GM10248 (cell line): ENCODE measurements around the gene MATN4.

Experiments used
- CTCF ChIA-PET: fragments of 300-600 bp; sonication (Branson Sonifier 250); formaldehyde crosslinking; extraction: SDS; loops from one replicate; lab custom pipeline; 2021; ENCODE audit warnings: antibody characterized with exemption; lab: Yijun Ruan, JAX
- POLR2A ChIA-PET: fragments of 350-650 bp; sonication (Branson Sonifier 250); formaldehyde crosslinking; extraction: SDS; loops from one replicate; lab custom pipeline; 2020; ENCODE audit warnings: antibody characterized with exemption; lab: Yijun Ruan, JAX
- DNase-seq: peaks from one replicate; pipeline ENCODE4 v3.0.0; 2012; ENCODE audit errors: extremely low spot score
- TF ChIP-seq, protein P1 (sequence below): IDR thresholded peaks from 2 replicates; pipeline ENCODE4 v1.5.1; 2012; ENCODE audit warnings: mild to moderate bottlenecking, low read depth; ENCODE audit errors: extremely low read depth, missing control alignments, control extremely low read depth

MATN4 gene

DNA sequence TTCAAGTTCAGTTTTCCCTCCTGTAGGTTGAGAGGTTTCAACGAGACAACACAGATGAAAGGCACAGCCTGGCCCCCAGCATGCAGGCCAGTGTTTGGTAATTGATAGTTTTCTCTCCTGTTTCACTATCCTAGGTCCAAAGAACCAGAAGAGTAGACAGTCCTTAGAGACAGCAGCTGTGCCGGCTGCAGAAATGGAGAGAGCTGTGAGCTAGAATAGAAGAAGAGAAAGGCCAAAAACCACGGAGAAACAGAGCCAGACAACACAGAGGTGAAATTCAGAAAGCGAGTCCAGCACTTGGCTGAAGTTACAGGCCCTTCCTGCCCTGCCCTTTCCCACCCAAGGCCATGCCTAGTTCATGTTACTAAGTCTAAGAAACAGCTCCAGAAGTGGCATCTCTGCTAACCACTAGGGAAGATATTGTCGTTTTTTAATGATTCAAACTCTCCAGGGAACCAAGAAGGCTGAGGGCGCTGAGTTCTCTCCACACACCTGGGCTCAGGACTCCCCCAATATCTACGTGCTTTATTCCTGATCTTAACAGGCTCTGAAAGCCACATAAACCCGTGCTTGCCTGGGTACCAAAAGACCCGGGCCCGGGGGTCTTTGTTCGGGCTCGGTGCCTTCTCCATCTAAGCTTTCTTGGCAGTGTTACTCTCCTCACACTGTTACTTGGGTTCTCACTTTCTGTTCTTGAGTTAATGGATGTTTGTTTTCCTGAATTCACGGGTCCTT lies 18.0 kb downstream of the MATN4 start:
- POLR2A ChIA-PET, result no interaction called here
- CTCF ChIA-PET, result interaction anchor here (0.8 to 8.0 kb wide), 36 partner anchors 7 to 481 kb away, joined by 3 to 110 read pairs (median 5); partner anchors contain the start of genes KCNS1 and WFDC5

DNA sequence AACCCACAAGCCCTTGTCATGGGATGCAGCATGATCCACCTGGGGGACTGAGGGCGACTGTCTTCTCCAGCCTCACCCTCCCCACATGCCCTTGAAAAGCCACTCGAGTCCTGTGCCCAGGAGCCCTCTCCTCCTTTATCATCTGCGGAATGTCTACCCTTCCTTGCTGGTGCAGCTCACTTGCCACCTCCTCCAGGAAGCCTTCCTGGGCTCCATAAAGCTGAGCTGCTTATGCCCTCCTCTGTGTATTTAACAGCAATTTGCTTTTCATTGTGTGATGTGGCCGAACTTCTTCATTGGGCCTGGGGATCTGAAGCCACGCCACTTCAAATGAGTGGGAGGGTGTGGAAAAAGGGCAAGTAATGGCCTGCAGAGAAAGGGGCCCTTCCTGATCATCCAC lies 19.2 kb downstream of the MATN4 start:
- POLR2A ChIA-PET, result no interaction called here
- CTCF ChIA-PET, result interaction anchor here (8.0 kb wide), 1 partner anchor 32 kb away, joined by 71 read pairs; no protein-coding TSS in a partner anchor
- TF ChIP-seq, protein P1, sequence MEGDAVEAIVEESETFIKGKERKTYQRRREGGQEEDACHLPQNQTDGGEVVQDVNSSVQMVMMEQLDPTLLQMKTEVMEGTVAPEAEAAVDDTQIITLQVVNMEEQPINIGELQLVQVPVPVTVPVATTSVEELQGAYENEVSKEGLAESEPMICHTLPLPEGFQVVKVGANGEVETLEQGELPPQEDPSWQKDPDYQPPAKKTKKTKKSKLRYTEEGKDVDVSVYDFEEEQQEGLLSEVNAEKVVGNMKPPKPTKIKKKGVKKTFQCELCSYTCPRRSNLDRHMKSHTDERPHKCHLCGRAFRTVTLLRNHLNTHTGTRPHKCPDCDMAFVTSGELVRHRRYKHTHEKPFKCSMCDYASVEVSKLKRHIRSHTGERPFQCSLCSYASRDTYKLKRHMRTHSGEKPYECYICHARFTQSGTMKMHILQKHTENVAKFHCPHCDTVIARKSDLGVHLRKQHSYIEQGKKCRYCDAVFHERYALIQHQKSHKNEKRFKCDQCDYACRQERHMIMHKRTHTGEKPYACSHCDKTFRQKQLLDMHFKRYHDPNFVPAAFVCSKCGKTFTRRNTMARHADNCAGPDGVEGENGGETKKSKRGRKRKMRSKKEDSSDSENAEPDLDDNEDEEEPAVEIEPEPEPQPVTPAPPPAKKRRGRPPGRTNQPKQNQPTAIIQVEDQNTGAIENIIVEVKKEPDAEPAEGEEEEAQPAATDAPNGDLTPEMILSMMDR, result no peak
- no peak for DNase-seq

More for the DNA sequence above, 18.0 kb downstream of the MATN4 start:
- no peak for DNase-seq
- TF ChIP-seq, protein P1, result no peak

DNA sequence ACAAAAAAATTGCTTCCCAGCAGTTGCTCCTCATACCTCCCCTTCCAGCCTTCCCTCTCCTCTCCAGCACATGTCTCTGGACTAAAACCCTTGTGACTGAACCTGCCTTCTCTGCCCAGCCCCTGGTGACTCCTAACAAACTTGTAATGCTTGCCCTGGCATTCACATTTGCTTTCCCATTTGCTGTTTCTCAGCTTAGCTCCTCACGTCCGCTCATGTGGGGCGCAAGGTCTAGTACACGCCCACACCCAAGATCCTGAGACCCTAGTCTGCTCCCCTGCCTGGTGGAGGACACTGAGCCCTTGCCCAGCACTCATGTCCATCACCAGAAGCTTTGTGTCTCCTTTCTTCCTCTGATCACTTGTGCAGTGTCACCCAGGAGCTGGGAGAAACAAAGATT lies 19.7 kb downstream of the MATN4 start:
- ChIA-PET POLR2A (no interaction called here), CTCF (interaction anchor here (8.0 kb wide), 1 partner anchor 33 kb away, joined by 71 read pairs; no protein-coding TSS in a partner anchor)
- no peak for DNase-seq
- TF ChIP-seq, protein P1, result no peak

DNA sequence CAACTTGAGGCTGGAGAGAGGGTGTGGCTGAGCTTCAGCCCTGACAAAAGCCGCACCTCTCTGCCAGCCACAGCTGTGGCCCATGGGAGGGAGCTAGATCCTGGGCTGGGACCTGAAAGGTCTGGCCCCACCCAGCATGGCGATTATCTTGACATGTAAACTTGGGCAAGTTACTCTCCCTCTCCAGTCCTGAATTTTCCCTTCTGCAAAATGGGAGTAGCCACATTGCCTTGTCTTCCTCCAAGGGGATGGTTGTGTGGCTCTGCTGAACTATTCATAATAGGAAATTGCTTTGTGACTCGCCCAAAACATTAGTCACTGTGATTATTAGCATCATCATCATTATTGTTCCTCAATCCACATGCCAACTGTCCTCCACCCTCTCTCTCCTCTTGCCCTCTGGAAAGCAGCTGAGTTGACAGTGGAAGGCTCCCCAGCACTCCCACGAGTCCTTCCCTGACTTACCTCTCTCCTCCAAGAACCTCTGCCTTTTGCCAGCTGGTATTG lies 24.5 kb downstream of the MATN4 start:
- DNase-seq, result no peak

DNA sequence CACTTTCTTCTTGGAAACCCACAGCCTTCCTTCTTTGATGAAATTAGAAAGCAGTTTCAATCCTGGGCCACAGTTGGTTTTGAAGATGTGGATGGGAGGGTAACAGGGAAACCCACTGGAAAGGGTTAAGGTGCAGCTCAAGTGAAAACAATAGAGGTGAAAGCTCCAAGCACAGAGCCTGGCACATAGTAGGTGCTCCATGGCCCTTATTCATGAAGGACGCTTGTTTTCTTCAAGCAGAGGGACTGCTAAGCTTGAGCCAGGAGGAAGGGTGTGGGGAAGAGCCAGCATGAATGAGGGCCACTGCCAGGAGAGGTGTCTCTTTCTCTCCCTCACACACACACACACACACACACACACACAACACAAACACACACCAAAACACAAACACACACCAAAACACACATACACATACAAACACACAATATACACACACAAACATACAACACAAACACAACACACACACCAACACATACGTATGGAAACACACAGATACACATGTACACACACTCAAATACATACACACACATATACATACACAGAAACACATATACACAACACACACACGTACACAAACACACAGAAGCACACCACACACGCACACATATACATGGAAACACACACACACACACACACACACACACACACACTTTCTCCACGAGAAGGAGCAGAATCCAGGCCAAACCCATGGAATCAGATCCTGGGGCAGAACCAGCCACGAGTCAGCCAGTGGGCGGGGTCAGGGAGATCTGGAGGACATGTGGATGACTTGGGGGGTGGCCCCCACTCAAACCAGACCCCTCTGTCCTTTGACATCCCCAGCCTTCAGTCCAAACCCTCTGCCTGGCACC lies 25.2 kb downstream of the MATN4 start:
- DNase-seq, result no peak
- TF ChIP-seq, protein P1, result no peak
- POLR2A ChIA-PET, result no interaction called here
- CTCF ChIA-PET, result interaction anchor here (1.5 to 5.0 kb wide), 2 partner anchors 8 to 11 kb away, joined by 5 to 33 read pairs; no protein-coding TSS in a partner anchor

More for the DNA sequence above, 24.5 kb downstream of the MATN4 start:
- CTCF ChIA-PET, result interaction anchor here (1.5 to 5.0 kb wide), 2 partner anchors 8 to 10 kb away, joined by 5 to 33 read pairs; no protein-coding TSS in a partner anchor
- POLR2A ChIA-PET, result no interaction called here
- TF ChIP-seq, protein P1, result no peak

DNA sequence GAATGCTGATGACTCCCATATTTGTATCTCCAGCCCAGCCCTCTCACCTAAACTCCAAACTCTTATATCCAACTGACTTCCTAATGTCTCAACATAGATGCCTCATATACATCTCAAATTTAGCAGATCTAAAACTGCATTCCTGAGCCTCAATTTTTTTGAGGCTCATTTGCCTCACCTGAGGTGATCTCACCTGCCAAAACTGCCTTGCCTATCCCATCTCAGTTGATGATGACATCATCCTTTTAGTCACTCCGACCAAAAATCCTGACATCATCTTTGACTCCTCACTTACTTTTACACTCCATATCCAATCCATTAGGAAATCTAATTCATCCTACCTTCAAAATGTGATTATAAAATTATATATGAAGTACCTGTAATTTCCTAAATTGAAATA lies 28.1 kb downstream of the MATN4 start:
- ChIA-PET POLR2A (no interaction called here), CTCF (interaction anchor here (1.1 to 5.2 kb wide), 2 partner anchors 9 to 12 kb away, joined by 5 to 50 read pairs; no protein-coding TSS in a partner anchor)
- no peak for DNase-seq
- TF ChIP-seq, protein P1, result no peak
